HCT116 (cell line): ENCODE results near the gene AP1M2. TPM values are rescaled to one million over a fixed set of nuclear protein-coding genes. Genes with fewer than 3 reads are reported as not detected.
"Not testable (repeated sequence)": the region's sequence is repeated elsewhere in the genome, so short reads cannot be mapped to it uniquely, and the experiment has no call there.

ENCODE experiments used
- ATAC-seq: fragments of 200-7000 bp; cut with Tn5 transposase; 2 replicates; pipeline ENCODE4 v1.9.1; 2020; ENCODE audit warnings: mild to moderate bottlenecking, moderate library complexity
- BruUV-seq: library from RNA; stranded (reverse); fragments of 400-500 nt; replicated peaks from 2 replicates; lab custom pipeline; 2021; lab: Mats Ljungman, UMichigan
- CTCF ChIA-PET: fragments of 300-600 bp; sonication (Branson Sonifier 250); formaldehyde crosslinking; loops from one replicate; lab custom pipeline; 2021; ENCODE audit warnings: antibody characterized with exemption; lab: Charles Lee
- POLR2A ChIA-PET: fragments of 300-600, 350-600 bp; sonication (Branson Sonifier 250); formaldehyde crosslinking; loops from one replicate; lab custom pipeline; 2021; ENCODE audit warnings: antibody characterized with exemption; lab: Charles Lee
- RAD21 ChIA-PET, 2 experiments: fragments of 300-600 bp; sonication (Branson Sonifier 250); formaldehyde crosslinking; loops; one replicate each; lab custom pipeline; 2023; ENCODE audit warnings: low total read pairs in 2 of 2; ENCODE audit not compliant: uncharacterized antibody in 2 of 2, unreplicated experiment in 2 of 2, low non-redundant PET in 1 of 2; lab: Charles Lee
- DNase-seq: peaks from one replicate; pipeline ENCODE4 v3.0.0-alpha.2; 2010; ENCODE audit warnings: low read depth, low spot score
- H2AFZ ChIP-seq: fragments of 200-600 bp; shearing (Covaris generic), sonication (generic); 2 replicates; pipeline ENCODE4 v1.6.1; 2017; ENCODE audit warnings: low read depth, mixed run types, mixed read lengths, antibody characterized with exemption, low read length; ENCODE audit not compliant: poor library complexity, severe bottlenecking
- H3K27ac ChIP-seq: 2 replicates; pipeline ENCODE4 v1.5.1; 2012; ENCODE audit warnings: low read depth, low read length
- H3K27me3 ChIP-seq: fragments of 200-600 bp; sonication (generic); 2 replicates; pipeline ENCODE4 v1.6.1; 2016; ENCODE audit warnings: mixed run types, low read length, mixed read lengths; ENCODE audit not compliant: insufficient read depth
- H3K36me3 ChIP-seq, 2 experiments: fragments of 200-500 bp in 1 of 2; fragments of 200-600 bp in 1 of 2; sonication (Bioruptor generic) in 1 of 2; sonication (generic) in 1 of 2; 2 replicates each; pipeline versions ENCODE4 v1.5.1 to v1.6.1; 2014 to 2016; ENCODE audit warnings: low read length in 2 of 2, inconsistent platforms in 1 of 2, mixed read lengths in 1 of 2, mixed run types in 1 of 2; ENCODE audit not compliant: insufficient read depth in 2 of 2, control insufficient read depth in 1 of 2
- H3K4me1 ChIP-seq, 2 experiments: fragments of 200-600 bp in 1 of 2; sonication (generic) in 1 of 2; 2 replicates each; pipeline versions ENCODE4 v1.5.1 to v1.6.1; 2012 to 2017; ENCODE audit warnings: low read length in 2 of 2, inconsistent platforms in 1 of 2, mild to moderate bottlenecking in 1 of 2, mixed read lengths in 1 of 2, mixed run types in 1 of 2, moderate library complexity in 1 of 2; ENCODE audit not compliant: insufficient read depth in 2 of 2, control insufficient read depth in 1 of 2
- H3K4me2 ChIP-seq: fragments of 200-600 bp; sonication (generic); 2 replicates; pipeline ENCODE4 v1.6.1; 2017; ENCODE audit warnings: mixed run types, low read length, mixed read lengths
- H3K4me3 ChIP-seq, 2 experiments: fragments of 200-600 bp in 1 of 2; sonication (generic) in 1 of 2; replicated peaks in 1 of 2; 2 replicates each; pipeline ENCODE4 v1.5.1; 2011 to 2016; ENCODE audit warnings: low read length in 2 of 2, control low read depth in 1 of 2, low read depth in 1 of 2, mild to moderate bottlenecking in 1 of 2, mixed read lengths in 1 of 2, mixed run types in 1 of 2
- H3K79me2 ChIP-seq: fragments of 200-600 bp; sonication (generic); 2 replicates; pipeline ENCODE4 v1.6.1; 2017; ENCODE audit warnings: mild to moderate bottlenecking, mixed run types, low read length, moderate library complexity, mixed read lengths; ENCODE audit not compliant: insufficient read depth
- H3K9ac ChIP-seq: fragments of 200-600 bp; sonication (generic); 2 replicates; pipeline ENCODE4 v1.6.1; 2016; ENCODE audit warnings: low read length, mixed read lengths
- H3K9me2 ChIP-seq: fragments of 200-600 bp; sonication (generic), shearing (Covaris generic); 2 replicates; pipeline ENCODE4 v1.6.1; 2017; ENCODE audit warnings: mixed run types, mild to moderate bottlenecking, moderate library complexity; ENCODE audit not compliant: insufficient read depth
- H3K9me3 ChIP-seq, 2 experiments: fragments of 200-500 bp in 1 of 2; fragments of 200-600 bp in 1 of 2; sonication (Bioruptor generic) in 1 of 2; sonication (generic) in 1 of 2; 2 replicates each; pipeline ENCODE4 v1.6.1; 2014 to 2017; ENCODE audit warnings: low read length in 2 of 2, mixed read lengths in 2 of 2, inconsistent platforms in 1 of 2, low read depth in 1 of 2, mild to moderate bottlenecking in 1 of 2, mixed run types in 1 of 2, moderate library complexity in 1 of 2; ENCODE audit not compliant: control insufficient read depth in 1 of 2, insufficient read depth in 1 of 2
- H4K20me1 ChIP-seq: fragments of 200-600 bp; sonication (generic), shearing (Covaris generic); 2 replicates; pipeline ENCODE4 v1.6.1; 2017; ENCODE audit warnings: mixed run types, mild to moderate bottlenecking, moderate library complexity; ENCODE audit not compliant: insufficient read depth
- ATF3 ChIP-seq: IDR thresholded peaks from 2 replicates; pipeline ENCODE4 v1.6.1; 2012
- CBX3 ChIP-seq: IDR thresholded peaks from 2 replicates; pipeline ENCODE4 v1.6.1; 2012; ENCODE audit warnings: low read depth
- CEBPB ChIP-seq: IDR thresholded peaks from 2 replicates; pipeline ENCODE4 v1.6.1; 2012; ENCODE audit warnings: low read depth
- CTCF ChIP-seq, 3 experiments: fragments of 200-600 bp in 1 of 3; sonication (generic) in 1 of 3; IDR thresholded peaks in 2 of 3; conservative IDR thresholded peaks in 1 of 3; 2 replicates each; pipeline ENCODE4 v1.5.1; 2012 to 2017; ENCODE audit warnings: low read depth in 2 of 3, low read length in 2 of 3, antibody characterized with exemption in 1 of 3, borderline replicate concordance in 1 of 3, control low read depth in 1 of 3, mild to moderate bottlenecking in 1 of 3, mixed read lengths in 1 of 3, mixed run types in 1 of 3, moderate library complexity in 1 of 3; ENCODE audit not compliant: insufficient read depth in 1 of 3
- EGR1 ChIP-seq: IDR thresholded peaks from 2 replicates; pipeline ENCODE4 v1.6.1; 2012; ENCODE audit warnings: low read depth
- ELF1 ChIP-seq: IDR thresholded peaks from 2 replicates; pipeline ENCODE4 v1.6.1; 2012; ENCODE audit warnings: low read depth, borderline replicate concordance
- EZH2 ChIP-seq: fragments of 200-600 bp; sonication (generic); IDR thresholded peaks from 2 replicates; pipeline ENCODE4 v1.6.1; 2017; ENCODE audit warnings: antibody characterized with exemption, mixed run types
- EZH2phosphoT487 ChIP-seq: fragments of 200-600 bp; IDR thresholded peaks from 2 replicates; pipeline ENCODE4 v1.6.1; 2018; ENCODE audit warnings: antibody characterized with exemption, borderline replicate concordance
- FOSL1 ChIP-seq: IDR thresholded peaks from 2 replicates; pipeline ENCODE4 v1.6.1; 2012; ENCODE audit warnings: low read depth
- MAX ChIP-seq: IDR thresholded peaks from 2 replicates; pipeline ENCODE4 v1.6.1; 2012
- POLR2AphosphoS5 ChIP-seq: IDR thresholded peaks from 2 replicates; pipeline ENCODE4 v1.6.1; 2011; ENCODE audit warnings: mild to moderate bottlenecking, low read depth, low read length, moderate library complexity
- RAD21 ChIP-seq: IDR thresholded peaks from 2 replicates; pipeline ENCODE4 v1.6.1; 2012; ENCODE audit warnings: low read depth, mild to moderate bottlenecking
- SIN3A ChIP-seq: IDR thresholded peaks from 2 replicates; pipeline ENCODE4 v1.6.1; 2012; ENCODE audit warnings: low read depth
- SP1 ChIP-seq: IDR thresholded peaks from 2 replicates; pipeline ENCODE4 v1.6.1; 2012; ENCODE audit warnings: low read depth
- SRF ChIP-seq: IDR thresholded peaks from 2 replicates; pipeline ENCODE4 v1.6.1; 2012; ENCODE audit warnings: low read depth
- TCF7L2 ChIP-seq: IDR thresholded peaks from 2 replicates; pipeline ENCODE4 v1.7.0; 2011; ENCODE audit warnings: borderline replicate concordance, inconsistent platforms; ENCODE audit not compliant: insufficient read depth, insufficient read length; ENCODE audit errors: extremely low read depth
- YY1 ChIP-seq: IDR thresholded peaks from 2 replicates; pipeline ENCODE4 v1.6.1; 2011; ENCODE audit warnings: low read length, low read depth, moderate library complexity, mild to moderate bottlenecking; ENCODE audit not compliant: insufficient replicate concordance; ENCODE audit errors: extremely low read depth
- ZNF274 ChIP-seq: fragments of 200-500 bp; sonication (Bioruptor generic); IDR thresholded peaks from 2 replicates; pipeline ENCODE4 v1.6.1; 2014; ENCODE audit warnings: mild to moderate bottlenecking, low read depth, low read length, inconsistent platforms
- intact Hi-C: fragments of 100-400 bp; cut with micrococcal nuclease; formaldehyde crosslinking; loops from 2 replicates; pipeline ENCODE4 v1.10.0; 2022
- total RNA-seq: library from RNA; stranded (reverse); gene quantifications from one replicate; pipeline ENCODE4 v1.2.1, GENCODE V29; 2021; ENCODE audit not compliant: unreplicated experiment

AP1M2 gene
- total RNA-seq, 1 experiment from 2014 or later = 111 TPM

GRCh38 chr19:10532457-10532856 lies 54.7 kb downstream of the AP1M2 start:
- H3K4me2 ChIP-seq = no peak overlapping the region
- TF ChIP-seq TCF7L2 (no peak), CTCF (IDR thresholded peaks at IDR 0.05 in 2 of 3, conservative IDR thresholded peaks at IDR 0.05 in 1 of 3; ENCODE audit: borderline replicate concordance in 1 of 3, insufficient read depth in 1 of 3, low read depth in 2 of 3, low read length in 2 of 3) (no peak), EZH2phosphoT487 (no peak), ELF1 (no peak), ZNF274 (no peak), RAD21 (no peak), MAX (no peak), POLR2AphosphoS5 (no peak), FOSL1 (no peak), YY1 (no peak), SP1 (no peak), ATF3 (no peak), CEBPB (no peak), SIN3A (no peak), SRF (no peak), CBX3 (no peak), EGR1 (no peak), EZH2 (no peak)
- TF ChIP-seq, all 23 proteins: peak for 0
- no peaks in the 10 kb centered on the region for H3K9me2 ChIP-seq
- no peak overlapping the region for H3K4me3 ChIP-seq
- no peak overlapping the region for H2AFZ ChIP-seq
- ChIA-PET CTCF (no interaction called here), RAD21 (no interaction called here), POLR2A (no interaction called here)
- H3K36me3 ChIP-seq = no peaks in the 10 kb centered on the region
- H3K9ac ChIP-seq = no peak overlapping the region
- H3K4me1 ChIP-seq = no peaks in the 10 kb centered on the region
- H3K9me3 ChIP-seq = no peaks in the 10 kb centered on the region; a peak in 1 of 4 replicates
- no peak overlapping the region for H3K27ac ChIP-seq
- no TSS peak for BruUV-seq
- DNase-seq (no peak), ATAC-seq (no peak)
- no peaks in the 10 kb centered on the region for H4K20me1 ChIP-seq
- no peaks in the 10 kb centered on the region for H3K27me3 ChIP-seq
- intact Hi-C loops = no loop called here
- H3K79me2 ChIP-seq = no peaks in the 10 kb centered on the region

- DNase-seq, H3K9me2 ChIP-seq, RAD21 ChIA-PET, POLR2A ChIA-PET, H3K9ac ChIP-seq, BruUV-seq, H3K27ac ChIP-seq, H3K9me3 ChIP-seq, H4K20me1 ChIP-seq, H3K36me3 ChIP-seq, H3K79me2 ChIP-seq, H2AFZ ChIP-seq, H3K27me3 ChIP-seq, H3K4me1 ChIP-seq, H3K4me2 ChIP-seq, H3K4me3 ChIP-seq, ATAC-seq, intact Hi-C loops: not testable (repeated sequence)
- CTCF ChIA-PET = interaction anchor here (1.0 kb wide), 1 partner anchor 9 kb away, joined by 5 read pairs; no protein-coding TSS in a partner anchor
These were observed 60.2 kb downstream of the AP1M2 start for GRCh38 chr19:10526887-10527286.
